HG02981 (cell line): Measurements from ENCODE around the gene MICAL2.
A peak's percentile ranks its signal among the peaks of the same experiment; 100 is the strongest.

Experiments
- ATAC-seq: cut with Tn5 transposase; IDR thresholded peaks from one replicate; pipeline ENCODE4 v1.9.1; 2021; ENCODE audit warnings: mild to moderate bottlenecking, moderate library complexity; ENCODE audit not compliant: unreplicated experiment

MICAL2 gene

GRCh38 chr11:12110201-12110713 is at the start of gene MICAL2:
TSS of gene MICAL2 (plus strand) at chr11:12110590. CDS start at chr11:12162156, 51,566 bp downstream.
- ATAC-seq = peak; percentile 98

GRCh38 chr11:12061851-12062560 is 48.4 kb upstream of the MICAL2 start:
- ATAC-seq = no peak

- no peak for ATAC-seq
Observed at GRCh38 chr11:12063251-12063650, 47.1 kb upstream of the MICAL2 start.

- ATAC-seq = no peak
Observed at GRCh38 chr11:12064136-12064953, 46.0 kb upstream of the MICAL2 start.

- no peak for ATAC-seq
Observed at GRCh38 chr11:12064954-12065280, 45.5 kb upstream of the MICAL2 start.

GRCh38 chr11:12066056-12066798 is 44.2 kb upstream of the MICAL2 start:
- ATAC-seq = no peak

- ATAC-seq = no peak
Observed at GRCh38 chr11:12066799-12067508, 43.4 kb upstream of the MICAL2 start.

- ATAC-seq = no peak
Observed at GRCh38 chr11:12067796-12068357, 42.5 kb upstream of the MICAL2 start.

GRCh38 chr11:12069066-12069676 is 41.2 kb upstream of the MICAL2 start:
- ATAC-seq = no peak

- ATAC-seq = no peak
Observed at GRCh38 chr11:12070446-12071267, 39.7 kb upstream of the MICAL2 start.

- no peak for ATAC-seq
Observed at GRCh38 chr11:12071574-12071973, 38.8 kb upstream of the MICAL2 start.

GRCh38 chr11:12073436-12073835 is 37.0 kb upstream of the MICAL2 start:
- ATAC-seq = no peak

- no peak for ATAC-seq
Observed at GRCh38 chr11:12073886-12074285, 36.5 kb upstream of the MICAL2 start.

- ATAC-seq = no peak
Observed at GRCh38 chr11:12074529-12075195, 35.7 kb upstream of the MICAL2 start.

GRCh38 chr11:12075291-12075690 is 35.1 kb upstream of the MICAL2 start:
- no peak for ATAC-seq

- ATAC-seq = no peak
Observed at GRCh38 chr11:12075822-12076821, 34.3 kb upstream of the MICAL2 start.

- ATAC-seq = no peak
Observed at GRCh38 chr11:12076840-12077534, 33.4 kb upstream of the MICAL2 start.
